Measurements from ENCODE around the gene NHLH1.

Gene NHLH1

GRCh38 chr1:160359559-160360226 lies 7.2 kb upstream of the NHLH1 start:
- no peak for DNase-seq

- no peak for DNase-seq
Observed at GRCh38 chr1:160360227-160360695, 6.6 kb upstream of the NHLH1 start.

- no peak for DNase-seq
Observed at GRCh38 chr1:160361199-160361598, 5.7 kb upstream of the NHLH1 start.

- DNase-seq, result no peak
Observed at GRCh38 chr1:160361814-160362167, 5.1 kb upstream of the NHLH1 start.

- no peak for DNase-seq
Observed at GRCh38 chr1:160362168-160362957, 4.5 kb upstream of the NHLH1 start.

GRCh38 chr1:160363010-160363409 lies 3.9 kb upstream of the NHLH1 start:
- no peak for DNase-seq

GRCh38 chr1:160363951-160364735 lies 2.7 kb upstream of the NHLH1 start:
- DNase-seq, result no peak

GRCh38 chr1:160365325-160365724 lies 1.5 kb upstream of the NHLH1 start:
- no peak for DNase-seq

- no peak for DNase-seq
Observed at GRCh38 chr1:160367516-160367900, 637 bp downstream of the NHLH1 start.

- DNase-seq, result no peak
Observed at GRCh38 chr1:160367934-160368923, 1.4 kb downstream of the NHLH1 start.

GRCh38 chr1:160369087-160369486 lies 2.2 kb downstream of the NHLH1 start:
- DNase-seq, result no peak

- DNase-seq, result no peak
Observed at GRCh38 chr1:160370561-160371345, 3.9 kb downstream of the NHLH1 start.

- DNase-seq, result no peak
Observed at GRCh38 chr1:160371346-160371631, 4.4 kb downstream of the NHLH1 start.

GRCh38 chr1:160371756-160372155 lies 4.9 kb downstream of the NHLH1 start:
- DNase-seq, result no peak

GRCh38 chr1:160373696-160374095 lies 6.8 kb downstream of the NHLH1 start:
- DNase-seq, result no peak

- no peak for DNase-seq
Observed at GRCh38 chr1:160374306-160375110, 7.6 kb downstream of the NHLH1 start.

- DNase-seq, result peak; percentile 82
Observed at GRCh38 chr1:160375788-160376524, 9.1 kb downstream of the NHLH1 start.

GRCh38 chr1:160376525-160377131 lies 9.8 kb downstream of the NHLH1 start:
- DNase-seq, result peak; percentile 72

- DNase-seq, result peak; percentile 84
Observed at GRCh38 chr1:160377585-160378206, 10.8 kb downstream of the NHLH1 start.

All from fibroblast of skin of back (primary cell).